HEK293 (cell line): ENCODE results near the gene MSANTD3.

Experiments used
- CTCF ChIA-PET: fragments of 350-600 bp; formaldehyde crosslinking; extraction: SDS; loops from one replicate; lab custom pipeline; 2021; ENCODE audit warnings: antibody characterized with exemption; lab: Yijun Ruan, JAX
- POLR2A ChIA-PET: fragments of 300-600 bp; formaldehyde crosslinking; extraction: SDS; loops from one replicate; lab custom pipeline; 2020; ENCODE audit warnings: antibody characterized with exemption, inconsistent platforms; lab: Yijun Ruan, JAX
- H3K27ac ChIP-seq: fragments of 200-500 bp; sonication (Bioruptor generic); 2 replicates; pipeline ENCODE4 v1.5.1; 2014; ENCODE audit warnings: low read depth, low read length, control low read depth, inconsistent platforms; ENCODE audit errors: extremely low read depth
- H3K36me3 ChIP-seq, 2 experiments: fragments of 200-500 bp in 1 of 2; sonication (Bioruptor generic) in 1 of 2; 1 replicate in 1 of 2; 2 replicates in 1 of 2; pipeline ENCODE4 v1.5.1; 2014 to 2017; ENCODE audit warnings: inconsistent platforms in 2 of 2, low read length in 2 of 2; ENCODE audit not compliant: control insufficient read depth in 2 of 2, insufficient read depth in 1 of 2
- H3K4me1 ChIP-seq: fragments of 200-500 bp; sonication (Bioruptor generic); 2 replicates; pipeline ENCODE4 v1.5.1; 2014; ENCODE audit warnings: mild to moderate bottlenecking, low read length, inconsistent platforms; ENCODE audit not compliant: control insufficient read depth, insufficient read depth
- H3K4me3 ChIP-seq: 2 replicates; pipeline ENCODE4 v1.5.1; 2011; ENCODE audit warnings: low read depth, mild to moderate bottlenecking, control low read depth, low read length, moderate library complexity
- H3K9me3 ChIP-seq: fragments of 200-500 bp; sonication (Bioruptor generic); 2 replicates; pipeline ENCODE4 v1.5.1; 2014; ENCODE audit warnings: low read depth, low read length, inconsistent platforms; ENCODE audit not compliant: control insufficient read depth, insufficient read depth
- OSR2 ChIP-seq: fragments of 450-650 bp; formaldehyde crosslinking; IDR thresholded peaks from 2 replicates; pipeline ENCODE4 v1.5.1; 2016; ENCODE audit warnings: missing biosample characterization, missing genetic modification characterization
- SCRT1 ChIP-seq: fragments of 450-650 bp; formaldehyde crosslinking; IDR thresholded peaks from 2 replicates; pipeline ENCODE4 v1.5.1; 2016; ENCODE audit warnings: missing biosample characterization, missing genetic modification characterization, borderline replicate concordance
- WT1 ChIP-seq: fragments of 450-650 bp; formaldehyde crosslinking; IDR thresholded peaks from 2 replicates; pipeline ENCODE4 v1.5.1; 2016; ENCODE audit warnings: missing biosample characterization, missing genetic modification characterization
- ZBTB1 ChIP-seq: fragments of 450-650 bp; formaldehyde crosslinking; IDR thresholded peaks from 2 replicates; pipeline ENCODE4 v1.5.1; 2016; ENCODE audit warnings: missing biosample characterization, missing genetic modification characterization
- ZNF121 ChIP-seq: fragments of 450-650 bp; formaldehyde crosslinking; IDR thresholded peaks from 2 replicates; pipeline ENCODE4 v1.5.1; 2016; ENCODE audit warnings: missing biosample characterization, missing genetic modification characterization
- ZNF24 ChIP-seq: fragments of 450-650 bp; formaldehyde crosslinking; IDR thresholded peaks from 2 replicates; pipeline ENCODE4 v1.5.1; 2016; ENCODE audit warnings: missing biosample characterization, missing genetic modification characterization
- ZNF280C ChIP-seq: fragments of 450-650 bp; formaldehyde crosslinking; IDR thresholded peaks from 2 replicates; pipeline ENCODE4 v1.5.1; 2016; ENCODE audit warnings: missing biosample characterization, missing genetic modification characterization
- ZNF341 ChIP-seq: fragments of 450-650 bp; formaldehyde crosslinking; IDR thresholded peaks from 2 replicates; pipeline ENCODE4; 2016; ENCODE audit warnings: low read depth, missing biosample characterization, missing genetic modification characterization
- ZNF433 ChIP-seq: fragments of 450-650 bp; formaldehyde crosslinking; IDR thresholded peaks from 2 replicates; pipeline ENCODE4 v1.5.1; 2016; ENCODE audit warnings: missing biosample characterization, missing genetic modification characterization, low read depth
- ZNF530 ChIP-seq: fragments of 450-650 bp; formaldehyde crosslinking; IDR thresholded peaks from 2 replicates; pipeline ENCODE4 v1.5.1; 2016; ENCODE audit warnings: low read depth, missing biosample characterization, missing genetic modification characterization
- ZNF544 ChIP-seq: fragments of 450-650 bp; formaldehyde crosslinking; IDR thresholded peaks from 2 replicates; pipeline ENCODE4 v1.5.0; 2017; ENCODE audit warnings: missing biosample characterization, missing genetic modification characterization
- ZNF555 ChIP-seq: fragments of 450-650 bp; formaldehyde crosslinking; conservative IDR thresholded peaks from 2 replicates; pipeline ENCODE4 v1.5.1; 2017; ENCODE audit warnings: missing biosample characterization, mild to moderate bottlenecking, missing genetic modification characterization, inconsistent platforms
- ZNF660 ChIP-seq: fragments of 450-650 bp; IDR thresholded peaks from 2 replicates; pipeline ENCODE4 v1.5.1; 2018; ENCODE audit warnings: missing biosample characterization, mild to moderate bottlenecking, missing genetic modification characterization
- ZNF792 ChIP-seq: fragments of 450-650 bp; formaldehyde crosslinking; IDR thresholded peaks from 2 replicates; pipeline ENCODE4 v1.5.1; 2016; ENCODE audit warnings: missing biosample characterization, missing genetic modification characterization
- TF ChIP-seq, protein P1 (sequence below): fragments of 450-650 bp; formaldehyde crosslinking; IDR thresholded peaks from 2 replicates; pipeline ENCODE4 v1.5.1; 2016; ENCODE audit warnings: missing biosample characterization, missing genetic modification characterization
- TF ChIP-seq, protein P2 (sequence below): fragments of 450-650 bp; formaldehyde crosslinking; IDR thresholded peaks from 2 replicates; pipeline ENCODE4 v1.5.1; 2016; ENCODE audit warnings: missing biosample characterization, missing genetic modification characterization, borderline replicate concordance

Gene MSANTD3

GRCh38 chr9:100459963-100460362 is 33.0 kb downstream of the MSANTD3 start:
- no peak for TF ChIP-seq ZNF280C (tag by site-specific recombination)
- TF ChIP-seq WT1 (tag by site-specific recombination): no peak
- TF ChIP-seq ZNF660: no peak
- no peak for TF ChIP-seq ZNF121
- TF ChIP-seq, protein P1, sequence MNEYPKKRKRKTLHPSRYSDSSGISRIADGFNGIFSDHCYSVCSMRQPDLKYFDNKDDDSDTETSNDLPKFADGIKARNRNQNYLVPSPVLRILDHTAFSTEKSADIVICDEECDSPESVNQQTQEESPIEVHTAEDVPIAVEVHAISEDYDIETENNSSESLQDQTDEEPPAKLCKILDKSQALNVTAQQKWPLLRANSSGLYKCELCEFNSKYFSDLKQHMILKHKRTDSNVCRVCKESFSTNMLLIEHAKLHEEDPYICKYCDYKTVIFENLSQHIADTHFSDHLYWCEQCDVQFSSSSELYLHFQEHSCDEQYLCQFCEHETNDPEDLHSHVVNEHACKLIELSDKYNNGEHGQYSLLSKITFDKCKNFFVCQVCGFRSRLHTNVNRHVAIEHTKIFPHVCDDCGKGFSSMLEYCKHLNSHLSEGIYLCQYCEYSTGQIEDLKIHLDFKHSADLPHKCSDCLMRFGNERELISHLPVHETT (tag by site-specific recombination): no peak
- no peak for TF ChIP-seq SCRT1 (tag by site-specific recombination)
- TF ChIP-seq, protein P2, sequence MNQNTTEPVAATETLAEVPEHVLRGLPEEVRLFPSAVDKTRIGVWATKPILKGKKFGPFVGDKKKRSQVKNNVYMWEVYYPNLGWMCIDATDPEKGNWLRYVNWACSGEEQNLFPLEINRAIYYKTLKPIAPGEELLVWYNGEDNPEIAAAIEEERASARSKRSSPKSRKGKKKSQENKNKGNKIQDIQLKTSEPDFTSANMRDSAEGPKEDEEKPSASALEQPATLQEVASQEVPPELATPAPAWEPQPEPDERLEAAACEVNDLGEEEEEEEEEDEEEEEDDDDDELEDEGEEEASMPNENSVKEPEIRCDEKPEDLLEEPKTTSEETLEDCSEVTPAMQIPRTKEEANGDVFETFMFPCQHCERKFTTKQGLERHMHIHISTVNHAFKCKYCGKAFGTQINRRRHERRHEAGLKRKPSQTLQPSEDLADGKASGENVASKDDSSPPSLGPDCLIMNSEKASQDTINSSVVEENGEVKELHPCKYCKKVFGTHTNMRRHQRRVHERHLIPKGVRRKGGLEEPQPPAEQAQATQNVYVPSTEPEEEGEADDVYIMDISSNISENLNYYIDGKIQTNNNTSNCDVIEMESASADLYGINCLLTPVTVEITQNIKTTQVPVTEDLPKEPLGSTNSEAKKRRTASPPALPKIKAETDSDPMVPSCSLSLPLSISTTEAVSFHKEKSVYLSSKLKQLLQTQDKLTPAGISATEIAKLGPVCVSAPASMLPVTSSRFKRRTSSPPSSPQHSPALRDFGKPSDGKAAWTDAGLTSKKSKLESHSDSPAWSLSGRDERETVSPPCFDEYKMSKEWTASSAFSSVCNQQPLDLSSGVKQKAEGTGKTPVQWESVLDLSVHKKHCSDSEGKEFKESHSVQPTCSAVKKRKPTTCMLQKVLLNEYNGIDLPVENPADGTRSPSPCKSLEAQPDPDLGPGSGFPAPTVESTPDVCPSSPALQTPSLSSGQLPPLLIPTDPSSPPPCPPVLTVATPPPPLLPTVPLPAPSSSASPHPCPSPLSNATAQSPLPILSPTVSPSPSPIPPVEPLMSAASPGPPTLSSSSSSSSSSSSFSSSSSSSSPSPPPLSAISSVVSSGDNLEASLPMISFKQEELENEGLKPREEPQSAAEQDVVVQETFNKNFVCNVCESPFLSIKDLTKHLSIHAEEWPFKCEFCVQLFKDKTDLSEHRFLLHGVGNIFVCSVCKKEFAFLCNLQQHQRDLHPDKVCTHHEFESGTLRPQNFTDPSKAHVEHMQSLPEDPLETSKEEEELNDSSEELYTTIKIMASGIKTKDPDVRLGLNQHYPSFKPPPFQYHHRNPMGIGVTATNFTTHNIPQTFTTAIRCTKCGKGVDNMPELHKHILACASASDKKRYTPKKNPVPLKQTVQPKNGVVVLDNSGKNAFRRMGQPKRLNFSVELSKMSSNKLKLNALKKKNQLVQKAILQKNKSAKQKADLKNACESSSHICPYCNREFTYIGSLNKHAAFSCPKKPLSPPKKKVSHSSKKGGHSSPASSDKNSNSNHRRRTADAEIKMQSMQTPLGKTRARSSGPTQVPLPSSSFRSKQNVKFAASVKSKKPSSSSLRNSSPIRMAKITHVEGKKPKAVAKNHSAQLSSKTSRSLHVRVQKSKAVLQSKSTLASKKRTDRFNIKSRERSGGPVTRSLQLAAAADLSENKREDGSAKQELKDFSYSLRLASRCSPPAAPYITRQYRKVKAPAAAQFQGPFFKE (tag by site-specific recombination): no peak
- no peak for TF ChIP-seq ZNF341 (tag by site-specific recombination)
- H3K4me3 ChIP-seq: no peak overlapping the region
- H3K27ac ChIP-seq: no peak overlapping the region
- CTCF ChIA-PET: interaction anchor here (0.7 kb wide), 2 partner anchors 25 to 1258 kb away, joined by 3 read pairs; no protein-coding TSS in a partner anchor
- POLR2A ChIA-PET: interaction anchor here (1.1 kb wide), 1 partner anchor 13 kb away, joined by 3 read pairs; the partner anchor contains the start of gene TMEFF1
- H3K4me1 ChIP-seq: no peaks in the 10 kb centered on the region
- H3K9me3 ChIP-seq: no peaks in the 10 kb centered on the region
- no peaks in the 10 kb centered on the region for H3K36me3 ChIP-seq

DNA sequence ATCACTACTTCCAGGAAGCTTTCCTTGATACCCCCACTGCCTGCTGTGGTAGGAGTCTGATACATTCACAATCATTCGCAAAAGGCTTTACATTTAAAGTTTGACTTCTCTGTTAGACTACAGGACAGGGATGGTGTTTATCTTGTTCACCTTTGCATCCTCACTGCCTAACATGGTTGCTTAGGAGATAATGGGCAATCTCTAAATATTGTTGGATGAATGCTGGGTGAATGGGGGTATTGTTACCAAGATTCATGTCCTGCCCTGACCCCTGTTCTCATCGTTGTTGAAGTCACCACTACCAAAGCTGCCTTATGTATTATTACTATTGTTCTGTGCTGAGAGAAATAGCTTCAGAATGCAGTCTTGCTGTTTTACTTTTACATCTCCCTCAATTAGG is 38.3 kb downstream of the MSANTD3 start:
- no peak overlapping the region for H3K27ac ChIP-seq
- no peaks in the 10 kb centered on the region for H3K36me3 ChIP-seq
- no peaks in the 10 kb centered on the region for H3K9me3 ChIP-seq
- ChIA-PET CTCF (interaction anchor here (1.9 kb wide), 1 partner anchor 28 kb away, joined by 8 read pairs; no protein-coding TSS in a partner anchor), POLR2A (no interaction called here)
- no peak for TF ChIP-seq ZBTB1 (tag by site-specific recombination)
- TF ChIP-seq, all 188 proteins: peak for 0
- Histone ChIP-seq H3K4me3 (no peak overlapping the region), H3K4me1 (peaks cover 4% of the 10 kb centered on the region; the same call in 1 of the 2 replicates)

- TF ChIP-seq, protein P1 (tag by site-specific recombination): no peak
- no peak for TF ChIP-seq ZNF530 (tag by site-specific recombination)
- TF ChIP-seq ZNF555 (tag by site-specific recombination): no peak
- no peak for TF ChIP-seq ZNF544 (tag by site-specific recombination)
- TF ChIP-seq ZNF280C (tag by site-specific recombination): no peak
- TF ChIP-seq OSR2 (tag by site-specific recombination): no peak
- TF ChIP-seq ZNF792 (tag by site-specific recombination): no peak
- TF ChIP-seq ZNF24 (tag by site-specific recombination): no peak
- TF ChIP-seq ZNF433: no peak
- H3K36me3 ChIP-seq: no peaks in the 10 kb centered on the region
- no peak overlapping the region for H3K27ac ChIP-seq
- ChIA-PET POLR2A (no interaction called here), CTCF (interaction anchor here (1.9 kb wide), 1 partner anchor 28 kb away, joined by 8 read pairs; no protein-coding TSS in a partner anchor)
- no peaks in the 10 kb centered on the region for H3K9me3 ChIP-seq
- H3K4me3 ChIP-seq: no peak overlapping the region
- H3K4me1 ChIP-seq: peaks cover 4% of the 10 kb centered on the region; the same call in 1 of the 2 replicates
These were observed 38.8 kb downstream of the MSANTD3 start for GRCh38 chr9:100465761-100466160.
